B cell (primary cell): ENCODE results near the gene TYSND1. TPM values are rescaled to one million over a fixed set of nuclear protein-coding genes. Genes with fewer than 3 reads are reported as not detected.

ENCODE experiments used
- ATAC-seq: fragments of 200-7000 bp; cut with Tn5 transposase; one replicate; pipeline ENCODE4 v1.10.0; 2021; ENCODE audit warnings: low read depth, mild to moderate bottlenecking, moderate number of reproducible peaks, moderate library complexity
- CTCF ChIA-PET: fragments of 350-600 bp; sonication (Branson Sonifier 250); formaldehyde crosslinking; loops from one replicate; lab custom pipeline; 2021; ENCODE audit warnings: antibody characterized with exemption, inconsistent platforms; lab: Charles Lee
- POLR2A ChIA-PET: fragments of 350-600 bp; sonication (Branson Sonifier 250); formaldehyde crosslinking; loops from one replicate; lab custom pipeline; 2021; ENCODE audit warnings: antibody characterized with exemption; lab: Charles Lee
- DNase-seq: peaks from one replicate; pipeline ENCODE4 v3.0.0; 2013
- H2AFZ ChIP-seq: 2 replicates; pipeline ENCODE4 v1.6.1; 2012; ENCODE audit warnings: mild to moderate bottlenecking, low read depth, low read length; ENCODE audit not compliant: insufficient read depth, poor library complexity, severe bottlenecking
- H3K27ac ChIP-seq, 2 donors: 1 replicate in 1 of 2; 2 replicates in 1 of 2; pipeline ENCODE4 v1.5.1; 2012 to 2013; ENCODE audit warnings: low read length in 2 of 2, mild to moderate bottlenecking in 2 of 2, moderate library complexity in 1 of 2
- H3K27me3 ChIP-seq, 4 experiments: fragments of 200-600 bp in 1 of 4; sonication (generic) in 1 of 4; replicated peaks in 1 of 4; 1 replicate in 2 of 4; 2 replicates in 2 of 4; pipeline versions ENCODE4 v1.6.1 to v1.7.0; 2013 to 2016; ENCODE audit warnings: low read length in 3 of 4, mild to moderate bottlenecking in 2 of 4, mixed read lengths in 1 of 4, moderate library complexity in 1 of 4; ENCODE audit not compliant: insufficient read depth in 4 of 4, control insufficient read depth in 3 of 4; ENCODE audit errors: control extremely low read depth in 1 of 4
- H3K36me3 ChIP-seq, 2 experiments: replicated peaks in 1 of 2; 1 replicate in 1 of 2; 2 replicates in 1 of 2; pipeline versions ENCODE4 v1.6.1 to v1.7.1; 2013; ENCODE audit warnings: low read length in 1 of 2; ENCODE audit not compliant: insufficient read depth in 2 of 2, control insufficient read depth in 1 of 2; ENCODE audit errors: control extremely low read depth in 1 of 2, extremely low read depth in 1 of 2
- H3K4me1 ChIP-seq, 2 donors: fragments of 200-600 bp in 1 of 2; sonication (generic) in 1 of 2; 1 replicate in 1 of 2; 2 replicates in 1 of 2; pipeline versions ENCODE4 v1.5.1 to v1.6.1; 2013 to 2017; ENCODE audit warnings: low read length in 2 of 2; ENCODE audit not compliant: control insufficient read depth in 2 of 2, insufficient read depth in 2 of 2
- H3K4me2 ChIP-seq: replicated peaks from 2 replicates; pipeline ENCODE3; 2012; ENCODE audit warnings: mild to moderate bottlenecking, low read depth, low read length; ENCODE audit not compliant: poor library complexity, severe bottlenecking
- H3K4me3 ChIP-seq, 5 experiments: fragments of 200-600 bp in 1 of 5; sonication (generic) in 1 of 5; 1 replicate in 3 of 5; 2 replicates in 2 of 5; pipeline versions ENCODE4 v1.5.1 to v1.7.0; 2011 to 2016; ENCODE audit warnings: low read length in 4 of 5, mild to moderate bottlenecking in 4 of 5, low read depth in 2 of 5, control low read depth in 1 of 5, moderate library complexity in 1 of 5; ENCODE audit not compliant: insufficient read depth in 1 of 5; ENCODE audit errors: control extremely low read depth in 1 of 5, extremely low read depth in 1 of 5
- H3K79me2 ChIP-seq: fragments of 200-600 bp; sonication (generic); one replicate; pipeline ENCODE4 v1.6.0; 2016; ENCODE audit warnings: low read length; ENCODE audit not compliant: control insufficient read depth, insufficient read depth
- H3K9ac ChIP-seq: fragments of 200-600 bp; sonication (generic); 2 replicates; pipeline ENCODE4 v1.6.1; 2017; ENCODE audit warnings: mild to moderate bottlenecking, low read length, moderate library complexity
- H3K9me3 ChIP-seq, 3 donors: one replicate each; pipeline versions ENCODE4 v1.6.1 to v1.7.1; 2013; ENCODE audit warnings: low read length in 2 of 3; ENCODE audit not compliant: control insufficient read depth in 2 of 3, insufficient read depth in 1 of 3; ENCODE audit errors: control extremely low read depth in 1 of 3
- H4K20me1 ChIP-seq: 2 replicates; pipeline ENCODE4 v1.6.0; 2012; ENCODE audit warnings: mild to moderate bottlenecking, low read length; ENCODE audit not compliant: insufficient read depth, control insufficient read depth, poor library complexity, severe bottlenecking
- H3K27ac Mint-ChIP-seq: one replicate; pipeline ENCODE4 v1.8.0; 2021; ENCODE audit warnings: mixed read lengths
- H3K27me3 Mint-ChIP-seq: one replicate; pipeline ENCODE4 v1.8.0; 2021; ENCODE audit warnings: mixed read lengths
- H3K4me1 Mint-ChIP-seq: one replicate; pipeline ENCODE4 v1.8.0; 2021; ENCODE audit warnings: mixed read lengths
- H3K4me3 Mint-ChIP-seq: one replicate; pipeline ENCODE4 v1.8.0; 2021; ENCODE audit warnings: mixed read lengths
- H3K9me3 Mint-ChIP-seq: one replicate; pipeline ENCODE4 v1.8.0; 2022; ENCODE audit warnings: mixed read lengths; ENCODE audit not compliant: insufficient read depth
- EZH2 ChIP-seq: IDR thresholded peaks from 2 replicates; pipeline ENCODE4 v1.6.1; 2012; ENCODE audit warnings: borderline replicate concordance, low read depth, mild to moderate bottlenecking, moderate library complexity, low read length; ENCODE audit not compliant: insufficient read depth, poor library complexity, severe bottlenecking
- WGBS: methylation state at CpG from one replicate; pipeline ENCODE4 v1.1.5; 2013; ENCODE audit warnings: missing lambda C conversion rate; ENCODE audit not compliant: insufficient coverage; 5-methylcytosine and 5-hydroxymethylcytosine counted together
- intact Hi-C: fragments of 100-400 bp; cut with micrococcal nuclease; formaldehyde crosslinking; loops from one replicate; pipeline ENCODE4 v1.10.0; 2022
- polyA plus RNA-seq: library from polyadenylated mRNA; depleted of rRNA; stranded (reverse); fragments of >200 nt; gene quantifications from 2 replicates; pipeline ENCODE4 v1.2.3, GENCODE V29; 2012
- total RNA-seq, 2 donors: library from RNA; stranded (reverse); fragments of 120-200 nt in 1 of 2; gene quantifications; 1 replicate in 1 of 2; 2 replicates in 1 of 2; pipeline versions ENCODE4 v1.2.3 to v1.2.4, GENCODE V29; 2013 to 2022
- TF ChIP-seq, protein P1 (sequence below): fragments of 200-600 bp; IDR thresholded peaks from one replicate; pipeline ENCODE4 v1.8.0; 2022; ENCODE audit warnings: antibody characterized with exemption, mild to moderate bottlenecking

Gene TYSND1
- total and polyA plus RNA-seq, 2 donors (not counting 1 experiment from before 2014, with no cell fraction given), result 28.0 to 34.1 TPM

DNA sequence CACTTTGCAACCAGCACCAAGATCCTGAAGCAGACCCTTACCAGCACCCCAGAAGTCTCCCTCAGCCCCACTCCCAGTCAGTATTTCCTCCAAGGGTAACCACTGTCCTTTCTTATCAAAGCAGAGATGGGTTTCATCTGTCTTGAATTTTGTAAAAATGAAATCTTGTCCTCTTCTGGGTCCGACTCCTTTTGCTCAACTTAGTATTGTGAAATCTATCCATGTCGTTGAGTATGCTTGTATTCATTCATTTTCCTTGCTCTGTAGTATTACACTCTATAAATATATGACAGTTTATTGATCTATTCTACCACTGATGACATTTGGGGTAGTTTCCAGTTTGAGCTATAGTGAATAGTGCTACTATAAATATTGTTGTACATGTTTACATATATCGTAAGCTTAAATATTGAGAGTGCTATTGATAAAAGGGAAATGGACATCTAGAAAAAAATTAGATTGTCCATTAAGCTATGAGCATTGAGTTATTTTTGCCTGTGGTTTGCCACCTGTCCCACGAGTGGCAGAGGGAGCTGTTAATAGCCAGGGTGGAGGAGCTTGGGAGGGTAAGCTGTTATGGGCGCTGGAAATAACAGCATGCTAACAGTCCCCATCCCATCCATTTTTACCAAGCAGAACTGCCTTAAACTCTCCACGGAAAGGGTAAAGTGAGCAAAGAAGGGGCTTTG lies 50.3 kb downstream of the TYSND1 start:
- Mint-ChIP-seq H3K9me3 (no peaks in the 10 kb centered on the region), H3K4me3 (no peak overlapping the region), H3K27me3 (peaks cover 10% of the 10 kb centered on the region), H3K4me1 (no peaks in the 10 kb centered on the region), H3K27ac (no peak overlapping the region)
- Histone ChIP-seq H2AFZ (no peak overlapping the region), H3K4me3 (no peak overlapping the region), H3K4me1 (no peaks in the 10 kb centered on the region), H3K4me2 (no peak overlapping the region), H3K9me3 (no peaks in the 10 kb centered on the region), H3K27ac (no peak overlapping the region), H3K9ac (no peak overlapping the region), H3K79me2 (no peaks in the 10 kb centered on the region), H4K20me1 (no peaks in the 10 kb centered on the region), H3K27me3 (no peaks in the 10 kb centered on the region), H3K36me3 (no peaks in the 10 kb centered on the region)
- TF ChIP-seq, protein P1, sequence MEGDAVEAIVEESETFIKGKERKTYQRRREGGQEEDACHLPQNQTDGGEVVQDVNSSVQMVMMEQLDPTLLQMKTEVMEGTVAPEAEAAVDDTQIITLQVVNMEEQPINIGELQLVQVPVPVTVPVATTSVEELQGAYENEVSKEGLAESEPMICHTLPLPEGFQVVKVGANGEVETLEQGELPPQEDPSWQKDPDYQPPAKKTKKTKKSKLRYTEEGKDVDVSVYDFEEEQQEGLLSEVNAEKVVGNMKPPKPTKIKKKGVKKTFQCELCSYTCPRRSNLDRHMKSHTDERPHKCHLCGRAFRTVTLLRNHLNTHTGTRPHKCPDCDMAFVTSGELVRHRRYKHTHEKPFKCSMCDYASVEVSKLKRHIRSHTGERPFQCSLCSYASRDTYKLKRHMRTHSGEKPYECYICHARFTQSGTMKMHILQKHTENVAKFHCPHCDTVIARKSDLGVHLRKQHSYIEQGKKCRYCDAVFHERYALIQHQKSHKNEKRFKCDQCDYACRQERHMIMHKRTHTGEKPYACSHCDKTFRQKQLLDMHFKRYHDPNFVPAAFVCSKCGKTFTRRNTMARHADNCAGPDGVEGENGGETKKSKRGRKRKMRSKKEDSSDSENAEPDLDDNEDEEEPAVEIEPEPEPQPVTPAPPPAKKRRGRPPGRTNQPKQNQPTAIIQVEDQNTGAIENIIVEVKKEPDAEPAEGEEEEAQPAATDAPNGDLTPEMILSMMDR, result no peak
- no peak for TF ChIP-seq EZH2
- DNase-seq (no peak), ATAC-seq (no peak)
- ChIA-PET CTCF (no interaction called here), POLR2A (no interaction called here)
- no CpG with 5 or more reads among the region's 6 CpGs for WGBS
- intact Hi-C loops, result no loop called here

DNA sequence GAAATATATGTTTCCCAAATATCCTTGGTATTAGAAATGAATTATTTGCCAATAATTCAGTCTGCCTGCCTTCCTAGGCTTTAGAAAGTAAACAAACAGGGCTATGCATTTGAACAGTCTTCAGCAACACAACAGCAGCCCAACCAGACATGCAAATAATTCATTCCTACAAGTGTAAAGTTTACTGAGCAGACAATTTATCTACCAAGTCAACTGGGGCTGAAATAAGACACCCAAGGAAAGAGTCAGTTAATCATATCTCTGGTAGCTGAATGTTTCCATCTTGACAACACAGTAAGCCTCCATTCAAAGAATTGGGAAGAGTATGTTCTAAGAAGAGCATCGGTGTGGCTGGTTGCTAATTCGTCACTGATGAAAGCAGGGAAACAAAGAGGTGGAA lies 52.2 kb downstream of the TYSND1 start:
- H3K27me3 ChIP-seq, result no peaks in the 10 kb centered on the region
- TF ChIP-seq, protein P1, result no peak
- TF ChIP-seq EZH2, result no peak
- H3K4me2 ChIP-seq, result no peak overlapping the region
- Mint-ChIP-seq H3K4me1 (no peaks in the 10 kb centered on the region), H3K9me3 (no peaks in the 10 kb centered on the region), H3K27me3 (peaks cover 10% of the 10 kb centered on the region), H3K27ac (no peak overlapping the region), H3K4me3 (no peak overlapping the region)
- H3K36me3 ChIP-seq, result no peaks in the 10 kb centered on the region
- H4K20me1 ChIP-seq, result no peaks in the 10 kb centered on the region
- H3K79me2 ChIP-seq, result no peaks in the 10 kb centered on the region
- H3K27ac ChIP-seq, result no peak overlapping the region
- no peak overlapping the region for H3K9ac ChIP-seq
- ATAC-seq, result no peak
- H3K4me1 ChIP-seq, result no peaks in the 10 kb centered on the region
- no peaks in the 10 kb centered on the region for H3K9me3 ChIP-seq
- no peak overlapping the region for H2AFZ ChIP-seq
- H3K4me3 ChIP-seq, result no peak overlapping the region
- DNase-seq, result no peak
- intact Hi-C loops, result no loop called here
- POLR2A ChIA-PET, result no interaction called here
- no CpG with 5 or more reads among the region's 2 CpGs for WGBS
- CTCF ChIA-PET, result interaction anchor here (0.6 kb wide), 1 partner anchor 9 kb away, joined by 3 read pairs; no protein-coding TSS in a partner anchor
